Adipose tissue (tissue), 3 donors: Measurements from ENCODE around the gene ABL1. TPM values are rescaled to one million over a fixed set of nuclear protein-coding genes. Genes with fewer than 3 reads are reported as not detected.
A peak's percentile ranks its signal among the peaks of the same experiment; 100 is the strongest.
"Not testable (repeated sequence)": the region's sequence is repeated elsewhere in the genome, so short reads cannot be mapped to it uniquely, and the experiment has no call there.

ENCODE experiments used
- H3K27ac ChIP-seq: one replicate; pipeline ENCODE4 v1.5.1; 2013; ENCODE audit warnings: low read depth, low read length
- WGBS, 3 donors: extraction: QIAGEN DNeasy Blood & Tissue Kit; methylation state at CpG; one replicate each; pipeline ENCODE4 v1.1.7; 2013; 5-methylcytosine and 5-hydroxymethylcytosine counted together
- polyA plus RNA-seq, 3 donors: library from polyadenylated mRNA; stranded (reverse); fragments of 200-250 nt; gene quantifications; one replicate each; pipeline ENCODE4 v1.2.3, GENCODE V29; 2013
- donor health status: healthy with polysubstance abuse.
- donor health status: Bipolar disorder and iron deficiency.
- donor health status: healthy.

The ABL1 gene
- 10 to 100 TPM; 17.0 to 75.0 (median 58.1) TPM for polyA plus RNA-seq

DNA sequence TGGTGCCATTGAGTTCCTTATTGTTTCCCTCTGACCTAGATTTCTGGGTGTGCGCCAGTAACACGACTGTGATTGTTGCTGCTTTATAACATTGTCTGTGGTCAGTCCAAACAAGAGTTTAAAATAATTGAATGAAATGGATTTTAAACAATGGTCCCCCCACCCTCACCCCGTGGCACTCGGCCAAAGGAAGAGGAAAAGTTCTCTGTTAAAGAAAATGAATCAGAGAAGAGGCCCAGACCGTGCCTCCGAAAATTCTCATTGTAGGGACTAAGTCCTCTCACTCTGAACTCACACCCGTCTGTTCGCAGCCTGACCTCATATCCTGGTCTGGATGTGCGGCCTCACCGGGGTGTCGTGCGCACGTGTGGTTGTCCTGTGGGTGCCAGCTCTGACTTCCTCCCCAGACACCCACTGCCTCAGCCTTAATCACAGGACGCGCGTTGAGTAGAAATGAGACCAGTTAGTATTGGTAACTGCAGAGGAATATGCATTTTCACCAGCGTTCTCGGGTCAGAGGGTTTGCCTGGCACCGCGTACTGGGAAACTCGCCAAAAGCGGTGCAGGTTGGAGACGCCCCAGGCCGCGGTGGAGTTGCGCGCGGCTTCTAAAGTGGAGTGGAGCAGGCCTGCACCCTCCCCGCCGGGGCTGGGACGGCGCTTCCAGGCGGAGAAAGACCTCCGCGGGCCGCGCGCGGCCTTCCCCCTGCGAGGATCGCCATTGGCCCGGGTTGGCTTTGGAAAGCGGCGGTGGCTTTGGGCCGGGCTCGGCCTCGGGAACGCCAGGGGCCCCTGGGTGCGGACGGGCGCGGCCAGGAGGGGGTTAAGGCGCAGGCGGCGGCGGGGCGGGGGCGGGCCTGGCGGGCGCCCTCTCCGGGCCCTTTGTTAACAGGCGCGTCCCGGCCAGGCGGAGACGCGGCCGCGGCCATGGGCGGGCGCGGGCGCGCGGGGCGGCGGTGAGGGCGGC, at the start of gene ABL1:
ABL1 (plus strand) TSS at position 884 of the 966 bp plus-strand sequence. CDS start 193 bp downstream, outside the sequence.
- peak within 1 kb of the TSS; percentile 14 for H3K27ac ChIP-seq
- WGBS, 3 donors = 1 to 2% (median 1%) methylated on average over 62 to 77 of the region's 78 CpGs

DNA sequence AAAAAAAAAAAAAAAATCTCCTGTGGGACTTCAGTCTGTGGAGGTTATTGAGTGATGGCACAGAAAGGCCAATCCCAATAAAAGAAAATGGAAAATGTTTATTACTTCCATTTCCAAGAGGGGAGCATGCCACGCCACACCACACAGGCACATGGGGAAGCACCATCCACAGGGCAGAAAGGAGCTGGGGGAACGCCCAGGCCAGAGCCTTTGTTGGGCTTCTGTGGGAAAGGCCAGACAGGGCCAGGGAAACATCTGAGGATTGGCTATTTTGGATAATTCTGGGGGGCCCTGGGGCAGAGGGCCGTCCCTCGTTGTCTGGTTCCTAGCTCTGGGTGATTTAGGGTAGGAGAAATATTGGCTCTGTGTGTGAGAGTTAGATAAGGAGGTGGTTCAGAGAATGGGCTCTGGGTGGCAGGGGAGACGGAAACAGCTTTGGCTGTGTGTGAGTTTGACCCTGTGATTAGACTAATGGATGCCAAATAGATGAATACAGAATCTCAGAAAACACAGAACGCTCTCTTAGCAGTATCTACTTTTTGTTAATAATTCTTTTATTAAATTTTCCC, 49.0 kb upstream of the ABL1 start:
- 60 to 67% (median 67%) methylated on average over 6 of the region's 6 CpGs for WGBS, 3 donors
- H3K27ac ChIP-seq = no peak overlapping the region

DNA sequence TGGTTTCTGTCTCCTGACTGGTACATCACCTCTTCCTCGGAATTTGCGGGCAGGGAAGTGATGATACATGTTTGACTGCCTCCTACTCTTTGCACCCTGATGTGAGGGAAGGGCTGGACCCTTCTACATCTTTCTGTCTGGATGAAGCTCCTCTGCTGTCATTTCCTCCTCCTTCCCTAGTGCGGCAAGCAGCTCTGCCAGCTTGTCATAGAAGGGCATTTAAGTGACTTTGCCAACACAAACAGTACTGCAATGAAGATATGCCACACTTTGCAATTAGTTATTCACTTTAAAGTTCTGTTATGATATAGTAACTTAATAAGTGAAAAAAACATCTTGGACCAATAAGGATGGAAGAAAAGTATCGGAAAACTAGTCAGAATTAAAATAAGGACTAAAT, 48.5 kb upstream of the ABL1 start:
- H3K27ac ChIP-seq = no peak overlapping the region
- 71 to 83% (median 78%) methylated on average over 4 of the region's 4 CpGs for WGBS, 3 donors

DNA sequence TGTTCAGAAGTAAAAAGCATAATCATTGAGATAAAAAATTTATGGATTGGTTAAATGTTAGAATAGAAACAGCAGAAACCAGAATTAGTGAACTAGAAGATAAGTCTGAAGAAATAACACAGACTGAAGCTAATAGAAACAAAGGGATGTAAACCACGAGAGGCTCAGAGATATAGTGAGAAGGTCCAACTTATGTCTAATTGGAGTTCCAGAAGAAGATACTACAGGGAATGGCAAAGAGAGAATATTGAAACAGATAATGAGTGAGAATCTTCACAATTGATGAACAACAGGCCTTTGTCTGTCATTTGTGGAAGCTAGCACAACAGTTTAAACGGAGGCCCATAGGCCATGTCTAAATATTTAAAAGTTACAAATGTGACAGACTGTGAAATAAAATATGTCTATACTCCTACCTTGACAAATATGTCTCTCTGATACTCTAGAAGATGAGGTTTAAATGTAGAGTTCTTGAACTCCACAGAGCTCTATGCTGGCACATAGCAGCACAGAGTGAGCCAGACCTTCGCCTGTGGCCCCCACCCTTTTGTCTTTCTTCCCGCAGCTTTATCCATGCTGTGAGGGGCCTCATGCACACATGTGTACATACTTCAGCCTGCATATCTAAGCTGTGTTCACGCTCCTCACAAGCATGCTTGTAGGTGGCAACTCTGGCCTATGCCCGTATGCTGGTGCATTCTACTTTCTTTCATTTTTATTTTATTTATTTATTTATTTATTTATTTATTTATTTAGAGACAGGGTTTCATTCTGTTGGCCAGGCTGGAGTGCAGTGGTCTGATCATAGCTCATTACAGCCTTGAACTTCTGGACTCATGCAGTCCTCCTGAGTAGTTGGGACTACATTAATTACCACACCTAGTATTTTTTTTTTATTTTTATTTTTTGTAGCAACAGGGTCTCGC, 45.0 kb upstream of the ABL1 start:
- no peak overlapping the region for H3K27ac ChIP-seq
- 98 to 99% (median 99%) methylated on average over 7 of the region's 7 CpGs for WGBS, 3 donors

DNA sequence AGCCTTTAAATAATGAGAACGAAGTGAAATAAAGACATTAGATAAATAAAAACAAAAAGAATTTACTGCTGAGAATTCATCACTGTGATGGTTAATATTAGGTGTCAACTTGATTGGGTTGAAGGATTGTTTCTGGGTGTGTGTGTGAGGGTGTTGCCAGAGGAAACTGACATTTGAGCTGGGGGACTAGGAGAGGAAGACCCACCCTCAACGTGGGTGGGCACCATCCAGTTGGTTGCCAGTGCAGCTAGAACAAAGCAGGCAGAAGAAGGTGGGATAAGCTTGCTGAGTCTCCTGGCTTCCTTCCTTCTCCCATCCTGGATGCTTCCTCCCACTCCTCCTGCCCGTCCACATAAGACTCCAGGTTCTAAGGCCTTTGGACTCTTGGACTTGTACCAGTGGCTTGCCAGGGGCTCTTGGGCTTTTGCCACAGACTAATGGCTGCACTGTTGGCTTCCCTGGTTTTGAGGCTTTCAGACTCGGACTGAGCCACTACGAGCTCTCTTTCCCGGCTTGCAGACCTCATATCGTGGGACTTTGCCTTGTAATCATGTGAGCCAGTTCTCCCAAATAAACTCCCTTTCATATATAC, 43.7 kb upstream of the ABL1 start:
- 79 to 86% (median 85%) methylated on average over 7 of the region's 7 CpGs for WGBS, 3 donors
- H3K27ac ChIP-seq = no peak overlapping the region

DNA sequence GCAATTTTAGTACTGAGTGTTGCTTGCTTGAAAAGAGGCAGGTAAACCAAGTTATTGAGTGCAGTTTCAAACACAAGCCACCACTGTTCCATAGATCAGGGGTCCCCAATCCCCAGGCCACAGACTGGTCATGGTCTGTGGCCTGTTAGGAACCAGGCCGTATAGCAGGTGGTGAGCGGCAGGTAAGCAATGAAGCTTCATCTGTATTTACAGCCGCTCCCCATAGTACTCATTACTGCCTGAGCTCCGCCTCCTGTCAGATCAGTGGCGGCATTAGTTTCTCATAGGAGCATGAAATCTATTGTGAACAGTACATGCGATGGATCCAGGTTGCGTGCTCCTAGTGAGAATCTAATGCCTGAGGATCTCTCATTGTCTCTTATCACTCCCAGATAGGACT, 41.5 kb upstream of the ABL1 start:
- H3K27ac ChIP-seq = no peak overlapping the region
- WGBS, 3 donors = 86 to 99% (median 97%) methylated on average over 7 of the region's 7 CpGs

DNA sequence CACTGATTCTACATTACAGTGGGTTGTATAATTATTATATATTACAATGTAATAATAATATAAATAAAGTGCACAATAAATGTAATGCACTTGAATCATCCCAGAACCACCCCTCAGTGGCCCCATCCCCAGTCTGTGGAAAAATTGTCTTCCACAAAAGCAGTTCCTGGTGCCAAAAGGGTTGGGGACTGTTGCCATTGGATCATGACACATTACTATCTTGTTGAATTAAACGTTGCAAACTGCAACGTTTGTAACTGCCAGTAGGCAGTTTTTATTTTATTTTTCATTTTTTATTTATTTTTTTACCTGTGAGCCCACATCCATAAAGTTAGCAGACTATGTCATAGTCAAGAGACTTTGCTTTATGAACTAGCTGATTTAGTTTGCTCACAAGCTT, 41.0 kb upstream of the ABL1 start:
- H3K27ac ChIP-seq = not testable (repeated sequence)
- WGBS, 3 donors = 28 to 45% (median 44%) methylated on average over 2 of the region's 2 CpGs

DNA sequence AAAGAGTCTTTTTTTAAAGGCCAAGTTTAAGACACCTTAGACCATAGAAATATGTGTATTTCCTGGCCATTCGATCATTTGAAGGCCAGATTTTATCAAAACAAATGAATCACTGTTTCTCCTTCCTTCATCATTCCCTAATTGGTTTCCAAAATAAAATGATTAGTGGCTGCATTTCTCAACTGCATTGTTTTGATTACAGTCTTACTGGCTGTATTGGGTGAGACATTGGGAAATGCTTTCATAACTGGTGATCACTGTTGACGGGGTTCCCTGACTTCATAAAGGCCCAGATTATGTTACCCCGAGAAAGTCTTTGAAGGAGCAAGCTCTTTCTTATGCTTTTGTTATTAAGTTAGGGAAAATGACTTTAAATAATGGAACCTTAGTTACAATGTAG, 40.6 kb upstream of the ABL1 start:
- H3K27ac ChIP-seq = not testable (repeated sequence)
- WGBS, 3 donors = 53 to 67% (median 59%) methylated on average over 3 of the region's 3 CpGs

DNA sequence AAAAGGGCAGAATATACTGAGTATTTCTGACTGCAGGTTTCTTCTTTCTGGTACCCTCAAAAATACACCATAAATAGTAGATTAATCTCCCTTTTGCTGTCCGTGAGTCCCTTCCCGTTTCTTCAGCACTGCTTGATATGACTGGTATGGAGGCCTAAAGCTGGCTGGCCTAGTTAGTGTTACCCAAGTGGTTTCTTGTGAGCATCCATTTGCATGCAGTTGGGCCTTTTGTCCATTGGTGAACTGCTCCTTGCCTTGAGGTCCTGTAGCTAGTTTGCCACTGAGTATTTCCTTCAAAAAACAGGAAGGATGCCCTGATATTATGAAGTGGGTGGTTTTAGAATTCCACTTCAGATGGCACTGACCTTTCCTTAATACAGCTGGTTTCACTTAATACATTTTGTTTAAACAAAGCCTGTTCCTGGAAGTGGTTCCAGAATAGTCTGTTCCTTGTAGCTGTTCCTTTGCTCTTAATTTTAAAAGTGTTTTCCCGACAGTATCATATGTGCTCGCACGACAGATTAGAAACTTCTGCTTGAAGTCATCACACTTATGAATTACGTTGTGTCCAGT, 40.0 kb upstream of the ABL1 start:
- 76 to 88% (median 84%) methylated on average over 6 of the region's 6 CpGs for WGBS, 3 donors
- H3K27ac ChIP-seq = no peak overlapping the region

DNA sequence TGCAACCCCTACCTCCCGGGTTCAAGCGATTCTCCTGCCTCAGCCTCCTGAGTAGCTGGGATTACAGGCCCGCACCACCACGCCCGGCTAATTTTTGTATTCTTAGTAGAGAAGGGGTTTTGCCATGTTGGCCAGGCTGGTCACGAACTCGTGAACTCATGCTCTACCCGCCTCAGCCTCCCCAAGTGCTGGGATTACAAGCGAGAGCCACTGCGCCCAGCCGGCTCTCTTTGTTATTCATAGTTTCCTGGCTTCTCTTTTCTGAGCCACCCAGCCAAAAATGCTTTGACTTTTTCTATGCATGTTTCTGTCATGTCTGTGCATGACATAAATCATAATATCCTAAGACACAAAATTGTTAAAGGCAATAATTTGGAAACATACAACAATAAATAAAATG, 31.9 kb upstream of the ABL1 start:
- not testable (repeated sequence) for H3K27ac ChIP-seq
- WGBS, 3 donors = 92 to 93% (median 93%) methylated on average over 11 of the region's 11 CpGs

DNA sequence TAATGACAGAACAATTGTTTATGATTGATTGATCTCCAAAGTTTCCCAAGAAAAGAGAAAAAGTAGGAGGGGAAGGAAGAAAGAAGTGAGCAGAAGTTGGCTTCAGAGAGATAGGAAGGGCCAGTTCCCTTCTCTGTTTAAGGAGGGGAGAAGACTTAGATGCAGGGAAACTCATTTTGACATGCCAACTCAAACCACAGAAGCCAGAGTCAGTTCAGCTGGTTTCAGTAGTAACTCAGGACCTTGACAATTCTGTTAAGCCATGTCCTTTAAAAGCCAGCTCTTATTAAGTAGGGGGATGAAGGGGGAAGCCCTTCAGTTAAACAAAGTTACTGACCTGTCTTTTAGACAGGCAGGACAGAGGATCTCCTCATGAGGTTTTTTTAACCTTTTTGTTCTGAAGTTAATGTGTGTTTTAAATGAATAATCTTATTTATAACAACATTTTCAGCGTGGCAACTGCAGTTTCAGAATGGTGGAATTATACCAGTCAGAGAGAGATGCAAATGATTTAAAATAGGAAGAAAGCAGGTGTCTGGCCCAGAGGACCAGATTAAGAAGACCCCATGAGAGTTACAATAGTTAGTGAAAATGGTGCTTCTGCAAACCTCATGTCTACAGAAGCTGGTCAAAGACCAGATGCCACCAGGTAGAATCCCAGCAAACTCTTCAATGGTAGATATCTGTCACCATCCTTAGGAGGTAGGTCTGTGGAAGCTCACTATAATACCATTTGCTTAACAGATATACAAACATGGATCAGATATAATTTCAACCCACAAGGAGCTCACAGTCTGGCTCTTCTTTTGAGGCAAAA, 29.3 kb upstream of the ABL1 start:
- 35 to 78% (median 70%) methylated on average over 1 of the region's 1 CpG for WGBS, 3 donors
- H3K27ac ChIP-seq = no peak overlapping the region

DNA sequence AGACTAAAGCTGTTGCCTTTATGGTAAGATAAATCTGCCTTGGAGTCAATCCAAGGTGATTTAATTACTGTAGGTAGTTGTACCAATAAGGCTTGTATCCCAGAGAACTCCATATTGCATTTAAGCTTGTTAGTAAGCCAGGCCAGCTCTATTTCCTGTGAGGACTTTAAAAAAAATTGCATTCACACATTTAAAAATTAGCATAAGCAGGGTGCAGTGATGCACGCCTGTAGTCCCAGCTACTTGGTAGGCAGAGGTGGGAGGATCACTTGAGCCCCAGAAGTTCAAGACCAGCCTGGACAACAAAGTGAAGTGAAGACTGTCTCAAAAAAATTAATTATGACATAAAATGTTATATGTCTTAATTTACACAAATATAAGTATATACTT, 28.7 kb upstream of the ABL1 start:
- 92 to 94% (median 94%) methylated on average over 1 of the region's 1 CpG for WGBS, 3 donors
- no peak overlapping the region for H3K27ac ChIP-seq

DNA sequence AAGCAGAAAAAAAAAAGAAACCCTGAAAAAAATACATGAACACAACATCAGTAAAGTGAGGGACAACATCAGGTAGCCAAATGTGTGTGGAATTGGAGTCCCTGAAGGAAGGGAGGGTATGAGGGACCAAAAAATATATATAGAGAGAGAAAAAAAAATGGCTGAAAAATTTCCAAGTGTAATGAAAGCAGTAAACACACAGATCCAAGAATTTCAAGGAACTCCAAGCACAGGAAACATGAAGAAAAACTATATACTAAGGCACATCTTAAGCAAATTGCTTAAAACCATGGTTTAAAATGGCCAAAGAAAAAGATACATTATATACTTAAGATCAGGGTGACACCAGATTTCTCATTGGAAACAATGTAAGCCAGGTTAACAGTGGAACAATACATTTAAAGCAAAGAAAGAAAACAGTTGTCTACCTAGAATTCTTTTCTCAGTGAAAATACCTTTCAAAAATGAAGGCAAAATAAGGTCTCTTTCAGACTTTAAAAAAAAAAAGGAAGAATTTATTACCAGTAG, 24.4 kb upstream of the ABL1 start:
- H3K27ac ChIP-seq = no peak overlapping the region

DNA sequence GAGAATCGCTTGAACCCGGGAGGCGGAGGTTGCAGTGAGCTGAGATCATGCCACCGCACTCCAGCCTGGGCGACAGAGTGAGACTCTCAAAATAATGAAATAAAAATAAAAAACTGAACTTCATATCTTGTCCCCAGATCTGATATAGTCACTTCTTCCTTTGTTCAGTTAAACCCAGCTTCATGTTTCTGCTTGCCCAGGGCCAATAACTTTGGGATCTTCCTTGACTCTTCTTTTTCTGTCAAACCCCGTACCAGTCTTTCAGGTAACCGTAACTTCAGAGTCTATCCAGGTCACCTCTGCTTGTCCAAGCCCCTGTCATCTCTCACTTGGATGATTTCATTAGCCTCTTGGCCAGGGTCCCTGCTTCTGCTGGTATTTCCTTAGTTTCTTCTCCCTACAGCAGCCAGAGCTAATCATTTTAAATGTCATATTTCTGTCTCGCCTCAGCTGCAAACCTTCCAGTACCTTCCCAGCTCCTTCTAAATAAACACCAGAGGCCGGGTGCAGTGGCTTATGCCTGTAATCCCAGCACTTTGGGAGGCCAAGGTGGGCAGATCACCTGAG, 19.7 kb upstream of the ABL1 start:
- no peak overlapping the region for H3K27ac ChIP-seq
- 82 to 85% (median 84%) methylated on average over 9 of the region's 9 CpGs for WGBS, 3 donors

DNA sequence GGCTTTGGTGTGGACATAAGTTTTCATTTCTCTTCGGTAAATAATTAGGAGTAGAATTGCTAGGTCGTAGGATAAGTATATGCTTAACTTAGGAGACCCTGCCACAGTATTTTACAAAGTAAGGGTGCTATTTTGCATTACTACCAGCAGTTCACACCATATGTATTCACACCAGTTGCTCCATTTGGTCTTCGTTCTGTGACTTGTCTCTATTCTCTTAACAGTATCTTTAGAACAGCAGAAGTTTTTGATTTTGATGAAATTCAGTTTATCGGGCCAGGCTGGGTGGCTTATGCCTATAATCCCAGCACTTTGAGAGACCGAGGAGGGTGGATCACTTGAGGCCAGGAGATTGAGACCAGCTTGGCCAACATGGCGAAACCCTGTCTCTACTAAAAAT, 17.1 kb upstream of the ABL1 start:
- no peak overlapping the region for H3K27ac ChIP-seq
- 96 to 99% (median 96%) methylated on average over 6 of the region's 6 CpGs for WGBS, 3 donors

DNA sequence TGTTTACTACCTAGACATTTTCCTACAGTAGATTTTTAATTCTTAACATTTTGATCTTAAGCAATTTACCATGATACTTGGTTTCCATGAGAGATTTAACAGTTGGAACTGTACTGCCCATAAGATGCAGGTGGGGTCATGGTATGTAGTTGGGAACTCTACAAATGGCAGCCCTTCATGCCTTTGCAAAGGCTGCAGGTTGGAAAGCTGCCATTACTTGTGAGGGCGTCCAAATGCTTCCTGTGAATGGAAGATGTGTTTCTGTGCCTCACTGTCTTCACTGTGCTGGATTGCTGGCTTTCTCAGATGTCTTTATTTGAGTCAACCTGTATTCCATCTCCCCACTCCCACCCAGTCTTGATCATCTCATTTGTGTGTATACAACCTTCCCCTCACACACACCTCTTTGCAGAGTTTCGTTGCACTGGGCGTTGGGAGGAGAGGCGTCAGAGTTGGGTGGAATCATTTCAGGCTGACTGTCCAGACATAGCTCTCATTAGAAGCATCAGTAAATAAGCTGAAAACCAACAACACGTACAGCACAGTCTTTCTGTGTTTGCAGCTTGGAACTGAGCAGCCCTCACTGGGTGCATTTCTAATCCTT, 14.8 kb upstream of the ABL1 start:
- 65 to 85% (median 69%) methylated on average over 5 of the region's 5 CpGs for WGBS, 3 donors
- H3K27ac ChIP-seq = no peak overlapping the region

DNA sequence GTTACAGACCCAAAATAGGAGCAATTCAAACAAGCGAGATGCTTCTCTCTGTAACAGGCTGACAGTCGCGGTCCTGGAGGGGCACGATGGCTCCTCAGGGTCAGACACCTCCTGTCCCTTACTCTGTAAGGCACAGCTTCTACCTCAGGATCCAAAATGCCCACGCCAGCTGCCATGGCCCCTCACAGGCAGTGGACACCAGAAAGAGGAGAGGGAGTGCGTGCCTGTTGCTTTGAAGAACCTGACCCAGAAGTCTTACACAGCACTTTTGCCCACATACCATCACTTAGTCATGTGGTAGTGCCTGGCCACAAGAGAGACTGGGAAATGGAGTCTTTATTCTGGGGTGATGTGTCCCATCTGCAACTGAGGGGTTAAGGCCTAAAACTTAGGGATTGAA, 11.6 kb upstream of the ABL1 start:
- 82 to 92% (median 90%) methylated on average over 6 of the region's 6 CpGs for WGBS, 3 donors
- H3K27ac ChIP-seq = no peak overlapping the region
